Stimulated activated CD8-positive, alpha-beta memory T cell treated with anti-CD3 and anti-CD28 coated beads, Interleukin-12 subunit alpha, Interleukin-12 subunit beta, amount 100 ng/mL, for 24 hours (primary cell): Measurements from ENCODE around the gene BCKDHB.

ENCODE experiments used
- DNase-seq: peaks from one replicate; pipeline ENCODE4 v3.0.0-alpha.2; 2020; ENCODE audit errors: extremely low read depth

BCKDHB gene

DNA sequence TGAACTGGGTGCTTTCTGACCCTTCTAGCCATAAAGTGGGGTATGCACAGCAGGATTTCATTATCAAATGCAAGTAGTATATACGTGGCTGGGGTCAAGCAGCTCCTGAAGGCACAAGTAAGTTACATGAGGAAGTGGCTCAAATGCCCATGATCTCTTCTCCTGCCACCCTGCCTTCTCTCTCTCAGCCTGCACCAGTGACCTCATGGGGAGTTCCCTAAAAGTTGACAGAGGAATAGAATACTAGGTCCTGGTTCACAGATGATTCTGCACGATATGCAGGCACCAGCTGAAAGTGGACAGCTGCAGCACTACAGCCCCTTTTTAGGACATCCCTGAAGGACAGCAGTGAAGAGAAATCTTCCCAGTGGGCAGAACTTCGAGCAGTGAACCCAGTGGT lies 282.0 kb downstream of the BCKDHB start:
- no peak for DNase-seq
